DMS53 treated with DMSO at 0.1 percent for 48 hours (cell line): ENCODE data around the gene DNAH1.

Experiments used
- DNase-seq: peaks from one replicate; lab custom pipeline; 2025; ENCODE audit not compliant: unreplicated experiment; lab: John Stamatoyannopoulos, UW

The DNAH1 gene

GRCh38 chr3:52432225-52432624 lies 116.1 kb downstream of the DNAH1 start:
- no peak for DNase-seq

- DNase-seq: no peak
Observed at GRCh38 chr3:52432691-52433141, 116.6 kb downstream of the DNAH1 start.

GRCh38 chr3:52433328-52433995 lies 117.3 kb downstream of the DNAH1 start:
- DNase-seq: no peak

- DNase-seq: no peak
Observed at GRCh38 chr3:52433996-52434479, 117.9 kb downstream of the DNAH1 start.

GRCh38 chr3:52434491-52435115 lies 118.5 kb downstream of the DNAH1 start:
- no peak for DNase-seq

GRCh38 chr3:52435246-52436101 lies 119.4 kb downstream of the DNAH1 start:
- DNase-seq: no peak

- no peak for DNase-seq
Observed at GRCh38 chr3:52436500-52437149, 120.5 kb downstream of the DNAH1 start.

- DNase-seq: no peak
Observed at GRCh38 chr3:52437326-52438103, 121.4 kb downstream of the DNAH1 start.

GRCh38 chr3:52438104-52438376 lies 121.9 kb downstream of the DNAH1 start:
- DNase-seq: no peak

- no peak for DNase-seq
Observed at GRCh38 chr3:52438579-52439425, 122.7 kb downstream of the DNAH1 start.

- no peak for DNase-seq
Observed at GRCh38 chr3:52439426-52440248, 123.5 kb downstream of the DNAH1 start.

GRCh38 chr3:52440249-52440551 lies 124.1 kb downstream of the DNAH1 start:
- DNase-seq: no peak

GRCh38 chr3:52440671-52441070 lies 124.6 kb downstream of the DNAH1 start:
- no peak for DNase-seq

- no peak for DNase-seq
Observed at GRCh38 chr3:52441091-52441771, 125.1 kb downstream of the DNAH1 start.

GRCh38 chr3:52441772-52442332 lies 125.7 kb downstream of the DNAH1 start:
- no peak for DNase-seq

- DNase-seq: no peak
Observed at GRCh38 chr3:52442409-52443267, 126.5 kb downstream of the DNAH1 start.

GRCh38 chr3:52443268-52443610 lies 127.1 kb downstream of the DNAH1 start:
- no peak for DNase-seq
